WERI-Rb-1 (cell line): ENCODE measurements around the gene ITSN1.

ENCODE experiments used
- DNase-seq: peaks from one replicate; pipeline ENCODE4 v3.0.0-alpha.2; 2020
- H3K27ac ChIP-seq: fragments of 250-450 bp; sonication (Bioruptor Pico); 2 replicates; pipeline ENCODE4 v1.5.1; 2020; ENCODE audit warnings: mild to moderate bottlenecking, moderate library complexity
- H3K27me3 ChIP-seq: fragments of 250-450 bp; sonication (Bioruptor Pico); 2 replicates; pipeline ENCODE4 v1.5.1; 2021; ENCODE audit warnings: mild to moderate bottlenecking, low read depth, moderate library complexity; ENCODE audit not compliant: insufficient read depth, severe bottlenecking
- H3K36me3 ChIP-seq: fragments of 250-450 bp; sonication (Bioruptor Pico); 2 replicates; pipeline ENCODE4 v1.5.1; 2020; ENCODE audit warnings: mild to moderate bottlenecking, moderate library complexity
- H3K4me3 ChIP-seq: 2 replicates; pipeline ENCODE4 v1.5.1; 2011; ENCODE audit warnings: low read depth, mild to moderate bottlenecking, control low read depth, low read length
- H3K9me3 ChIP-seq: fragments of 250-450 bp; sonication (Bioruptor Pico); 2 replicates; pipeline ENCODE4 v1.5.1; 2021; ENCODE audit warnings: mild to moderate bottlenecking, moderate library complexity; ENCODE audit not compliant: severe bottlenecking
- CTCF ChIP-seq: IDR thresholded peaks from 2 replicates; pipeline ENCODE4 v1.5.1; 2011; ENCODE audit warnings: low read depth, mild to moderate bottlenecking, control low read depth, inconsistent platforms, low read length

ITSN1 gene

DNA sequence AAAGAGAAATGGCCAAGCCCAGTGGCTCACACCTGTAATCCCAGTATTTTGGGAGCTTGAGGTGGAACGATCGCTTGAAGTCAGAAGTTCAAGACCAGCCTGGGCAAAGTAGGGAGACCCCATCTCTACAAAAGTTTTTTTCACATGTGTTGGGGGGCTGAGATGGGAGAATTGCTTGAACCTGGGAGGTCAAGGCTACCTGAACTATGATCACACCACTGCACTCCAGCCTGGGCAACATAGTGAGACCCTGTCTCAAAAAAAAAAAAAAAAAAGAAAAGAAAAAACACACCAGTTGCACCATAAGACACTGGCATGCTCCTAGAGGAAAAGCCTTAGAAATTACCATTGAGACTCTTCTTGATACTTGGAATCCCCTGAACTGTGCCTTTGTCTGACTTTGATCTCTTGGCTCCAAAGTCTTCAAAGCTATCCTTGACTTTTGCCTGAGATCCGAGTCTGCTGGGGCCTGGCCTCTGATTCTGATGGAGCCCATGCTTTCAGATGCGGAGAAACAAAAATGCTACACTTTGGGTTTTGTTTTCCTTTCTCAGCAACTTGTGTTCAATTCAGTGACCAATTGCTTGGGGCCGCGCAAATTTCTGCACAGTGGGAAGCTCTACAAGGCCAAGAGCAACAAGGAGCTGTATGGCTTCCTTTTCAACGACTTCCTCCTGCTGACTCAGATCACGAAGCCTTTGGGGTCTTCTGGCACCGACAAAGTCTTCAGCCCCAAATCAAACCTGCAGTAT lies 239.6 kb downstream of the ITSN1 start:
- TF ChIP-seq CTCF: no peak
- no peak for DNase-seq
- no peaks in the 10 kb centered on the region for H3K36me3 ChIP-seq
- no peaks in the 10 kb centered on the region for H3K27me3 ChIP-seq
- H3K9me3 ChIP-seq: no peaks in the 10 kb centered on the region
- no peak overlapping the region for H3K27ac ChIP-seq
- no peak overlapping the region for H3K4me3 ChIP-seq

DNA sequence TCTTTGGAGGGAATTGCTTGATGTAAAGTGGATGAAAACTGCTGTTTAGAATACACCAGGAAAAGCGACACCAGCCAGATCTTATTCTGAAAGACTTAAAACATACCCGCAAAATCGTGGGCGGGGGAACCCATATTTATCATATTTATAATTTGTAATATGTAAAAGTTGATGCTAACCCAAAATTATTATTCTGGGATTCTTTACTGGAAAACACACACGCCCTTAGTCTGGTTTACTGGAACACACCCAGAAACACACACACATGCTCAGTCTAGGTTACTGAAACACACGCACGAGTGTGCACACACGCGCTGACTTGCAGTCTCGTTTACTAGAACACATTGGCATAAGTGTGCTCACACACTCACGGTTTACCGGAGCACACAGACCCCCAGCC lies 240.8 kb downstream of the ITSN1 start:
- Histone ChIP-seq H3K27ac (no peak overlapping the region), H3K36me3 (no peaks in the 10 kb centered on the region), H3K27me3 (no peaks in the 10 kb centered on the region), H3K9me3 (no peaks in the 10 kb centered on the region), H3K4me3 (no peak overlapping the region)
- DNase-seq: no peak
- no peak for TF ChIP-seq CTCF

DNA sequence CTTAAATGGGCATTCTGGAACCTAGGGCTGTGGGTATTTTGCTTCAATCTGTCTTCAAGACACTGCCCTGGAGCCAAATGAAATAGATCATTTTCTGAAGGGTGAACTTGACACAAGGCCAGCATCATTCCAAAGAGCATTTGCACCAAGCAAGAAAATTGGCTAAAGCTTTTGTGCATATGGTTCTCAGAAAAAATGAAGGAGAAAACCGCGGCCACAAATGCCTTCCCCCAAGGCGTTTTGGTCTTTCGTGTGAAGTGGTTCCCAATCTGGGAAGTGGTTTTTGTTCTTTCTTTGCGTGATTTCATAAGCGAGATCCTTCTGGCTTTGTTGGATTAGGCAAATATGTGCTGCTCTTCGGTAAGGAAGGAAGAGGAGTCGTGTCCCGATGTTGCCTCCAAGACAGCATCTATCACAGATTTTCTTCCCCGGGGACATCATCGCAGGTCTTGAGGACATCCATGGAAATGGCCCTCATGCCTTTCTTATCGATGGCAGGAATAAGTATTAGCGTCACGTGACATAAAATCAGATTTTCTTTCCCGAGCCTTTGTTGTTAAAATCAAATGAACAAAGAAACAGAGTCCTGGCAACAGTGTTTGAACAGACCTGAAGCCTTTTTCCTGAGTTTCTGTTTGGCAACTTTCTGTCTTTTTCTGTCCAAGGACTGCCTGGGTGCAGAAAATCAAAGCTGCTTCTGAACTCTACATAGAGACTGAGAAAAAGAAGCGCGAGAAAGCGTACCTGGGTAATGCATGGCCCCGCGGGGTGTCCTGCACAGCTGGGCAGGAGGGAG lies 242.3 kb downstream of the ITSN1 start:
- no peak for TF ChIP-seq CTCF
- Histone ChIP-seq H3K9me3 (no peaks in the 10 kb centered on the region), H3K4me3 (no peak overlapping the region), H3K27me3 (no peaks in the 10 kb centered on the region), H3K36me3 (no peaks in the 10 kb centered on the region), H3K27ac (no peak overlapping the region)
- no peak for DNase-seq

DNA sequence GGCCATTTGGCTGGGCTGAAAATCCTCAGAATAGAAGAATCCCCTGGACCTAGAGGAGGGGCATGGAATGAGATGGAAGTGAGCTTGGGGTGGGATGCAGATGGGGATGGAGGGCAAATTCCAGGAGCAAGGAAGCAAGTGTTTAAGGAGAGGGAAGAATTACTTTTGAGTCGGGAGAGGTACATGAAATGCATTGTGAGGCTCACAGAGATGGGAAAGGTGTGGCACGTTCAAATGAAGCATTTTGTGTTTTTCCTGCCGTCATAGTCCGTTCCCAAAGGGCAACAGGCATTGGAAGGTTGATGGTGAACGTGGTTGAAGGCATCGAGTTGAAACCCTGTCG lies 242.8 kb downstream of the ITSN1 start:
- Histone ChIP-seq H3K9me3 (no peaks in the 10 kb centered on the region), H3K4me3 (no peak overlapping the region), H3K27ac (no peak overlapping the region), H3K27me3 (no peaks in the 10 kb centered on the region), H3K36me3 (no peaks in the 10 kb centered on the region)
- TF ChIP-seq CTCF: no peak
- no peak for DNase-seq

DNA sequence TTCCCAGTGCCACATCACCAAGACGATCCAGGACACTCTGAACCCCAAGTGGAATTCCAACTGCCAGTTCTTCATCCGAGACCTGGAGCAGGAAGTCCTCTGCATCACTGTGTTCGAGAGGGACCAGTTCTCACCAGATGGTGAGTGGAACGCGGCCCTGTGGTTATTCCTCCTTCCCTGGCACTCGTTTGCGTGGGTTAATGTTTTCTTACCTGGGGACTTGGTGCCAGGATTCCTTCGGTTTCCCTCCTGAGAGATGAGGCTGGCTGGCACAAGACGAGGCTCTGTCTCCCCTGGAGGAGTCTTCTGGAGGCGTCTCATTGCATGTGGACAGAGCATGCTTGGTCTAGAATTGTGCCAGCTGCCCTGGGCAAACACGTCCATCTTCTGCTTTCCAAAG lies 244.0 kb downstream of the ITSN1 start:
- DNase-seq: no peak
- no peaks in the 10 kb centered on the region for H3K9me3 ChIP-seq
- H3K27ac ChIP-seq: no peak overlapping the region
- no peak overlapping the region for H3K4me3 ChIP-seq
- no peaks in the 10 kb centered on the region for H3K36me3 ChIP-seq
- H3K27me3 ChIP-seq: no peaks in the 10 kb centered on the region
- no peak for TF ChIP-seq CTCF
